Retinal pigment epithelial cell (primary cell): ENCODE results near the gene PAF1.

Experiments
- DNase-seq: peaks from one replicate; pipeline ENCODE4 v3.0.0-alpha.2; 2010; ENCODE audit warnings: low read depth
- H3K4me3 ChIP-seq: 2 replicates; pipeline ENCODE4 v1.5.1; 2011; ENCODE audit warnings: mild to moderate bottlenecking, low read length, control low read depth, moderate library complexity
- TF ChIP-seq, protein P1 (sequence below): conservative IDR thresholded peaks from 2 replicates; pipeline ENCODE4 v1.5.1; 2011; ENCODE audit warnings: low read depth, low read length, control low read depth, inconsistent platforms

The PAF1 gene

GRCh38 chr19:39416152-39417120 is 25.5 kb upstream of the PAF1 start:
- H3K4me3 ChIP-seq, result no peak overlapping the region
- TF ChIP-seq, protein P1, sequence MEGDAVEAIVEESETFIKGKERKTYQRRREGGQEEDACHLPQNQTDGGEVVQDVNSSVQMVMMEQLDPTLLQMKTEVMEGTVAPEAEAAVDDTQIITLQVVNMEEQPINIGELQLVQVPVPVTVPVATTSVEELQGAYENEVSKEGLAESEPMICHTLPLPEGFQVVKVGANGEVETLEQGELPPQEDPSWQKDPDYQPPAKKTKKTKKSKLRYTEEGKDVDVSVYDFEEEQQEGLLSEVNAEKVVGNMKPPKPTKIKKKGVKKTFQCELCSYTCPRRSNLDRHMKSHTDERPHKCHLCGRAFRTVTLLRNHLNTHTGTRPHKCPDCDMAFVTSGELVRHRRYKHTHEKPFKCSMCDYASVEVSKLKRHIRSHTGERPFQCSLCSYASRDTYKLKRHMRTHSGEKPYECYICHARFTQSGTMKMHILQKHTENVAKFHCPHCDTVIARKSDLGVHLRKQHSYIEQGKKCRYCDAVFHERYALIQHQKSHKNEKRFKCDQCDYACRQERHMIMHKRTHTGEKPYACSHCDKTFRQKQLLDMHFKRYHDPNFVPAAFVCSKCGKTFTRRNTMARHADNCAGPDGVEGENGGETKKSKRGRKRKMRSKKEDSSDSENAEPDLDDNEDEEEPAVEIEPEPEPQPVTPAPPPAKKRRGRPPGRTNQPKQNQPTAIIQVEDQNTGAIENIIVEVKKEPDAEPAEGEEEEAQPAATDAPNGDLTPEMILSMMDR, result no peak
- DNase-seq, result no peak

DNA sequence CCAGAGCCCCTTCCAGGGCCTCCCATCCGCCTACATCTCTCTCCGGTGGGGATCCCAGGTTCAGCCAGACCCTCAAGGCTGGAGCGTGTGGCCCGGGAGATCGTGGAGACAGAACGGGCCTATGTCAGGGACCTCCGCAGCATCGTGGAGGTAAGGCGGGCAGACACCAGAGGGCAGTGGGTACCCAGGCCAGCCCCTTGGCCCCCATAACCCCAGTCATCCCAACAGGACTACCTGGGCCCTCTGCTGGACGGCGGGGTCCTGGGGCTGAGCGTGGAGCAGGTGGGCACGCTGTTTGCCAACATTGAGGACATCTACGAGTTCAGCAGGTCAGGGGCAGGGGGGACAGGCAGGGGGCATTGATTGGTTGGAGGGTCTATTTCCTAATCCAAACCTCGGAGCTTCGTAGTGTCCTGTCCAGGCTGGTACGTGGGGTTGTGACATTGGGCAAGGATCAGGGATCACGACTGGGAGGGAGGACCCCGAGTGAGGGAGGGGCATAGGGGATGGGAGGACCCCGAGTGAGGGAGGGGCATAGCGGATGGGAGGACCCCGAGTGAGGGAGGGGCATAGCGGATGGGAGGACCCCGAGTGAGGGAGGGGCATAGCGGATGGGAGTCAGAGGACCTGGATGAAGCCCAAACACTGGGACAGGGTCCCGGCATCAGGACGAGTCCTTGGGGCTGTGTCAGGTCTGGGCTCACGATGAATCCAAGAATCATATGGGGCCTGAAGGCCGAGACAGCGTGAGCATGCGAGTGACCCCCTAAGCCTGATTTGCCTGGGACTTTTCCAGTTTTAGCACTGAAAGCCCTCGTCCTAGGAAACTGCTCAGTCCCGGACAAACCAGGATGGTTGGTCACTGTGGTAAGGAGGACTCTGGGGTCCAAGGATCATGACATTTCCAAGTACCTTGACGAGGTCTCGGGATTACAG is 24.5 kb upstream of the PAF1 start:
- no peak for DNase-seq
- TF ChIP-seq, protein P1, result no peak
- H3K4me3 ChIP-seq, result no peak overlapping the region

- TF ChIP-seq, protein P1, result peak; percentile 42
- no peak for DNase-seq
- H3K4me3 ChIP-seq, result peak overlapping the region; percentile 92
These were observed 23.2 kb upstream of the PAF1 start for GRCh38 chr19:39413911-39414608.

DNA sequence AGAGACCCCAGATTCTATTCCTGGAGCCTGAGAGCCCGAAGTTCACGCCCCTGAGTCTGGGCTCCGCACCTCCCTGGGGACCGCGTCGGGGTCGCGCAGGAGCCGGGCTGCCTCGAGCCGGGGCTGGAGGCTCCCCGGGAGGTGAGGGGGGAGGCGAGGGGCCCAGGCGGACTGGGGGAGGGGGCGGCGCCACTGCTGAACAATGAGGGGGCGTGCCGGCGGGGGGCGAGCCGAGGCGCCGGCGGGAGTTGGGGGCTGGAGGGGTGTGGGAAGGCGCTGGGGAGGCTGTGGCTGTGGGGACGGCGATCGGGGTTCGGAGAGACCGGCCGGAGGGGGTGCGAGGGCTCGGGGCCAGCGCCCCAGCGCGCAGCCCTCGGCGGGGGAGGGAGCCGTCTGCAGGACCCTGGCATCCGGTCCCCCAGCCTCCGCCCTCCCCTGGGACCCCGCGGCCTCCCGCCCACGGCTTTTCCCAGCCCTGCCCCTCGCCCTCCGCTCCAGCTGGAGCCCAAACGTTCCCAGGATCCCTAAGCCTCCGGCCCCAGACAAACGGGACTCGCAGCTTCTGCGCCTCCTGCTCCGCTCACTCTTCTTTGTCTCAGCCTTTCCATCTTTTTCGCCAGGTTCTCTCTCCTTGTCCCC is 22.5 kb upstream of the PAF1 start:
- peak overlapping the region; percentile 92 for H3K4me3 ChIP-seq
- DNase-seq, result no peak
- TF ChIP-seq, protein P1, result no peak

GRCh38 chr19:39412867-39413271 is 22.0 kb upstream of the PAF1 start:
- TF ChIP-seq, protein P1, result no peak
- DNase-seq, result no peak
- H3K4me3 ChIP-seq, result peak overlapping the region; percentile 92
